SKM-1 (cell line): ENCODE data around the gene PHACTR2.

ENCODE experiments used
- DNase-seq: peaks from one replicate; lab custom pipeline; 2025; ENCODE audit not compliant: unreplicated experiment; lab: John Stamatoyannopoulos, UW

The PHACTR2 gene

GRCh38 chr6:143674483-143675381, 3.0 kb upstream of the PHACTR2 start:
- no peak for DNase-seq

GRCh38 chr6:143675382-143675900, 2.3 kb upstream of the PHACTR2 start:
- DNase-seq, result no peak

- no peak for DNase-seq
Observed at GRCh38 chr6:143675946-143676345, 1.8 kb upstream of the PHACTR2 start.

- no peak for DNase-seq
Observed at GRCh38 chr6:143676437-143677045, 1.2 kb upstream of the PHACTR2 start.

GRCh38 chr6:143677577-143677890, 231 bp upstream of the PHACTR2 start:
- no peak for DNase-seq

GRCh38 chr6:143679041-143679440, 1.3 kb downstream of the PHACTR2 start:
- no peak for DNase-seq

- DNase-seq, result no peak
Observed at GRCh38 chr6:143680141-143680540, 2.4 kb downstream of the PHACTR2 start.

GRCh38 chr6:143682805-143683204, 5.0 kb downstream of the PHACTR2 start:
- no peak for DNase-seq

GRCh38 chr6:143684486-143684885, 6.7 kb downstream of the PHACTR2 start:
- no peak for DNase-seq

GRCh38 chr6:143685653-143686052, 7.9 kb downstream of the PHACTR2 start:
- no peak for DNase-seq

GRCh38 chr6:143687591-143687990, 9.8 kb downstream of the PHACTR2 start:
- no peak for DNase-seq

GRCh38 chr6:143688681-143689080, 10.9 kb downstream of the PHACTR2 start:
- no peak for DNase-seq

GRCh38 chr6:143689852-143690251, 12.1 kb downstream of the PHACTR2 start:
- DNase-seq, result no peak

- DNase-seq, result no peak
Observed at GRCh38 chr6:143691155-143691554, 13.4 kb downstream of the PHACTR2 start.

GRCh38 chr6:143691900-143692636, 14.3 kb downstream of the PHACTR2 start:
- DNase-seq, result no peak

GRCh38 chr6:143692696-143693095, 14.9 kb downstream of the PHACTR2 start:
- peak; percentile 18 for DNase-seq

GRCh38 chr6:143694013-143694412, 16.2 kb downstream of the PHACTR2 start:
- DNase-seq, result no peak

- no peak for DNase-seq
Observed at GRCh38 chr6:143694560-143694959, 16.8 kb downstream of the PHACTR2 start.

GRCh38 chr6:143695130-143695968, 17.6 kb downstream of the PHACTR2 start:
- peak; percentile 18 for DNase-seq

- no peak for DNase-seq
Observed at GRCh38 chr6:143695969-143696663, 18.4 kb downstream of the PHACTR2 start.
